ENCODE data around the gene IPCEF1. TPM values are rescaled to one million over a fixed set of nuclear protein-coding genes. Genes with fewer than 3 reads are reported as not detected.
A peak's percentile ranks its signal among the peaks of the same experiment; 100 is the strongest.

IPCEF1 gene
- total RNA-seq, 1 experiment from 2014 or later: 0.57 TPM

DNA sequence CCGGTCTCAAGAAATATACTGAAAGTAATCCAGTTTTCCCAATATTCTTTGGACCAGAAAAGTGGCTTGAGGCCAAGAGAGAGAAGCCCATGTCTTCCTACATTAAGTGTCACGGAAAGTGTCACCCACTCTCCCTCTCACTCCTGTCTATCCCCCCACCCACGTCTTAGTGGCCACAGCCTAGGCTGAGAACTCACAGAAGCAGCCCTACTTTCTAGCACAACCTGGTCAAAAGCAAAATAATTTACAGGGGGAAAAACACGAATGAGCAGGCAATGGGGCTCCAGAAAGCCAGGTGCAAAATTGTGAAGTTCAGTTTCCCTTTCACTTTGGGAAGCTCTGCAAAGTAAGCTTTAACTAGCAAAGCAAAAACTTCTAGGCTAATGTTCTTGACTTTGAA lies 199.5 kb downstream of the IPCEF1 start:
- Histone ChIP-seq H3K9me3 (ENCODE audit: insufficient read depth, low read depth) (no peaks in the 10 kb centered on the region), H3K4me1 (replicated peaks; ENCODE audit: insufficient read depth) (0 out of 2 replicates have a peak, but pooled peaks cover 3% of the 10 kb centered on the region), H3K27ac (no peak overlapping the region), H3K9me2 (ENCODE audit: insufficient read depth) (no peaks in the 10 kb centered on the region), H3K4me3 (no peak overlapping the region), H4K20me1 (ENCODE audit: insufficient read depth) (no peaks in the 10 kb centered on the region), H3K4me2 (no peak overlapping the region), H3K27me3 (ENCODE audit: insufficient read depth, low read depth) (no peaks in the 10 kb centered on the region), H3K79me2 (ENCODE audit: low read depth) (no peaks in the 10 kb centered on the region), H2AFZ (no peak overlapping the region), H3F3A (ENCODE audit: insufficient read depth, low read depth) (no peaks in the 10 kb centered on the region), H3K36me3 (ENCODE audit: low read depth) (no peaks in the 10 kb centered on the region)
- DNase-seq: no peak
- POLR2A ChIA-PET (ENCODE audit: unreplicated experiment): no interaction called here
- CTCF ChIA-PET: no interaction called here
- intact Hi-C loops (cut with micrococcal nuclease; ENCODE audit: unreplicated experiment): loop anchor here (5.0 to 10.0 kb wide), 6 partner anchors 120 to 1018 kb away; no protein-coding TSS in a partner anchor
- BruUV-seq (replicated peaks): no TSS peak
- TF ChIP-seq CTCF (conservative IDR thresholded peaks at IDR 0.05): no peak
- no peak for TF ChIP-seq EZH2 (IDR thresholded peaks at IDR 0.05; ENCODE audit: low read depth)

DNA sequence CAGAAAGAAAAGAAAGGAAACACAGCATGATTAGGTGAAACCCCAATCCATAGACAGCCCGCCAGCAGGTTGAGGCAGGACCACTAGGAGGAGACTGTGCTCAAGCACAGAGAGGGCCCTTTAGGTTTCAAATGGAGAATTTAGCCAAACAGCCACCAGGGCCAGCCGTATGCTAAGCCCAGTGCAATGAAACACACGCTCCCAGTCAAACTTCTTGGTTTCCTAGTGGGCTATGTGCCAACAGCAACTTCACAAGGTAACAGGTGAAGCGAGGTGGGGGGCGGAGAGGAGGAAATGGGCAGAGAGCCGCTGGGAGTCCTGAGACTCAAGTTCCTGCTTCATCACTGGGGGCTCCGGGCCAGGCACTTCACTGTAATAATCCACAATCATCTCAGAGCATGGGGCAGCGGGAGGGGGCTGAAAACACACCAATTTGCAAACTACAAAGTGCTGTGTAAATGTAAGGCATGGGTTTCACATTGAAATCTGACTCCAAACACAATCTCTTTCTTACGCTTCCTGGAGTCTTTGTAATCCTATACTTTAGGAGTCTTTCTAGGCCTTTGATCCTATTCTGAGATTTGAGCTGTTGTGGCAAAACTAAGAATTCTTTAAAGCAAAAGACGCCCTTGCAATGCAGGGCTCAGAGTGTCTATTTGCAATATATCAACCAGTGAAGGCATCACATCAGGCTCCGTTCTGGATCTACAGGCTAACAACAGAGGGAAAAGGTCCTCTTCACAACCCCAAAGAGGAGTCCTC lies 200.3 kb downstream of the IPCEF1 start:
- Histone ChIP-seq H2AFZ (0 out of 2 replicates have a peak overlapping the region, but pooled peaks have one; percentile 40), H3K36me3 (ENCODE audit: low read depth) (no peaks in the 10 kb centered on the region), H3K27me3 (ENCODE audit: insufficient read depth, low read depth) (no peaks in the 10 kb centered on the region), H3K4me3 (no peak overlapping the region), H3K27ac (no peak overlapping the region), H3K4me1 (replicated peaks; ENCODE audit: insufficient read depth) (0 out of 2 replicates have a peak, but pooled peaks cover 3% of the 10 kb centered on the region), H3F3A (ENCODE audit: insufficient read depth, low read depth) (no peaks in the 10 kb centered on the region), H3K79me2 (ENCODE audit: low read depth) (no peaks in the 10 kb centered on the region), H3K9me3 (ENCODE audit: insufficient read depth, low read depth) (no peaks in the 10 kb centered on the region), H3K4me2 (peak overlapping the region; percentile 23; the same call in 1 of the 2 replicates), H4K20me1 (ENCODE audit: insufficient read depth) (no peaks in the 10 kb centered on the region), H3K9me2 (ENCODE audit: insufficient read depth) (no peaks in the 10 kb centered on the region)
- ChIA-PET POLR2A (ENCODE audit: unreplicated experiment) (no interaction called here), CTCF (no interaction called here)
- TF ChIP-seq EZH2 (IDR thresholded peaks at IDR 0.05; ENCODE audit: low read depth) (no peak), CTCF (conservative IDR thresholded peaks at IDR 0.05) (peak; percentile 63)
- BruUV-seq (replicated peaks): no TSS peak
- peak; percentile 52 to 63 for DNase-seq
- intact Hi-C loops (cut with micrococcal nuclease; ENCODE audit: unreplicated experiment): loop anchor here (1.0 to 10.0 kb wide), 8 partner anchors 121 to 1018 kb away; partner anchors contain the start of gene CNKSR3

GRCh38 chr6:154154389-154154967 lies 202.1 kb downstream of the IPCEF1 start:
- BruUV-seq (replicated peaks): no TSS peak
- ChIA-PET POLR2A (ENCODE audit: unreplicated experiment) (no interaction called here), CTCF (no interaction called here)
- Histone ChIP-seq H2AFZ (no peak overlapping the region), H3F3A (ENCODE audit: insufficient read depth, low read depth) (no peaks in the 10 kb centered on the region), H3K27ac (no peak overlapping the region), H3K4me1 (replicated peaks; ENCODE audit: insufficient read depth) (0 out of 2 replicates have a peak, but pooled peaks cover 3% of the 10 kb centered on the region), H3K79me2 (ENCODE audit: low read depth) (no peaks in the 10 kb centered on the region), H3K4me3 (no peak overlapping the region), H4K20me1 (ENCODE audit: insufficient read depth) (no peaks in the 10 kb centered on the region), H3K36me3 (ENCODE audit: low read depth) (no peaks in the 10 kb centered on the region), H3K9me2 (ENCODE audit: insufficient read depth) (no peaks in the 10 kb centered on the region), H3K9me3 (ENCODE audit: insufficient read depth, low read depth) (no peaks in the 10 kb centered on the region), H3K27me3 (ENCODE audit: insufficient read depth, low read depth) (no peaks in the 10 kb centered on the region), H3K4me2 (no peak overlapping the region)
- intact Hi-C loops (cut with micrococcal nuclease; ENCODE audit: unreplicated experiment): loop anchor here (1.0 to 10.0 kb wide), 5 partner anchors 220 to 1093 kb away; no protein-coding TSS in a partner anchor
- peak in 1 of 2 experiments; percentile 36 for DNase-seq
- no peak for TF ChIP-seq EZH2 (IDR thresholded peaks at IDR 0.05; ENCODE audit: low read depth)
- peak; percentile 91 for TF ChIP-seq CTCF (conservative IDR thresholded peaks at IDR 0.05)
